ENCODE data around the gene PMVK.
A peak's percentile ranks its signal among the peaks of the same experiment; 100 is the strongest.
"Not testable (repeated sequence)": the region's sequence is repeated elsewhere in the genome, so short reads cannot be mapped to it uniquely, and the experiment has no call there.

The PMVK gene

DNA sequence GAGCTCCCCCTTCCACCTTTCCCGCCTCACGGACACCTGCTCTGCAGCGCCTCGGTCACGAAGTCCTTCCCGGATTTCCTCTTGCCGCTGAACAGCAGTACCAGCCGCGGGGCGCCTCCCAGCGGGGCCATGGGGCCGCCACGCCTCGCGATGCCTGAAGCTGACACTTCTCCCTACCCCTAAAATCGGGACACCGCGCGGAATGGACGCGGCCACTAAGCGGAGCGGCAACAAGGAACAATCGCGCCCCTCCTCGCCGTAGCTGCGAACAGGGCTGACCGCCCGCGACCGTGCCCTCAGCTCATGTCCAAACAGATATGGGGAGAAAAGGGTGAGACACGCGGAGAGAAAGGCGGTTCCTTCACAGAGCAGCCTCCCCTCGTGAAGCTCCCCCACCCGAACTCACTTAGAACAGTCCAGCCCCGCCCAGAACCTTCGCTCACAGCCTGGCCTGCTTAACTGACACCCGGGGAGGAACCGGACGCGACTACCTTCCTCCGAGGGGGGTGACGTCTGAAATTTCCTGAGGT lies at the start of gene PMVK:
Gene PMVK, minus strand, starts transcription at position 165 of the 530 bp plus-strand sequence. Its CDS starts 34 bp downstream, at position 131.
- peak; percentile 89 for DNase-seq (ENCODE audit: low read depth)

DNA sequence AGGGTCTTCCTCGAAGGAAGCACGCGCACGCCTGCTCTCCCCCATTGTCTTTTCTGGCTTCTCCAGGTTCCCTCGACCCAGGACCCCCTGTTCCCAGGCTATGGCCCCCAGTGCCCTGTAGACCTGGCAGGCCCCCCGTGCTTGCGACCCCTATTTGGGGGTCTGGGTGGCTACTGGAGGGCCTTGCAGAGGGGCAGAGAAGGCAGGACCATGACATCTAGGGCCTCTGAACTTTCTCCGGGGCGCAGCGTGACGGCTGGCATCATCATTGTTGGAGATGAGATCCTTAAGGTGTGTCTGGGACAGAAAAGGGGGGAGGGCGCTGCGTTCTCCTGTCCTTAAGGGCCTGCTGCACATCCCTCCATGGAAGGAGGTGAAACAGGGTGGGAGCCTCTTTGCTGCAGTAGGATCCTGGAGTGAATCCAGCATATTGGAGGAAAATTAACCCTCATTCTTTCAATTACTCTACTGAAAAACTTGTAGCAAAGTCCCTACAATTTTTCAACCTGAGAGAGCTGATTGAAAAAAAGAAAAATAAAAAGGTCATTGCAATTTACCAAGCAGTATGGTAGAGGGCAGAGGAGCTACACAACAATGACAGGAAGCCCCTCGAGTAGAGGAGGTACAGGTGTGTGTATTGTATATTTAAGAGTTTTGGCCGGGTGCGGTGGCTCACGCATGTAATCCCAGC lies 47.4 kb upstream of the PMVK start:
- DNase-seq (ENCODE audit: low read depth) = no peak

DNA sequence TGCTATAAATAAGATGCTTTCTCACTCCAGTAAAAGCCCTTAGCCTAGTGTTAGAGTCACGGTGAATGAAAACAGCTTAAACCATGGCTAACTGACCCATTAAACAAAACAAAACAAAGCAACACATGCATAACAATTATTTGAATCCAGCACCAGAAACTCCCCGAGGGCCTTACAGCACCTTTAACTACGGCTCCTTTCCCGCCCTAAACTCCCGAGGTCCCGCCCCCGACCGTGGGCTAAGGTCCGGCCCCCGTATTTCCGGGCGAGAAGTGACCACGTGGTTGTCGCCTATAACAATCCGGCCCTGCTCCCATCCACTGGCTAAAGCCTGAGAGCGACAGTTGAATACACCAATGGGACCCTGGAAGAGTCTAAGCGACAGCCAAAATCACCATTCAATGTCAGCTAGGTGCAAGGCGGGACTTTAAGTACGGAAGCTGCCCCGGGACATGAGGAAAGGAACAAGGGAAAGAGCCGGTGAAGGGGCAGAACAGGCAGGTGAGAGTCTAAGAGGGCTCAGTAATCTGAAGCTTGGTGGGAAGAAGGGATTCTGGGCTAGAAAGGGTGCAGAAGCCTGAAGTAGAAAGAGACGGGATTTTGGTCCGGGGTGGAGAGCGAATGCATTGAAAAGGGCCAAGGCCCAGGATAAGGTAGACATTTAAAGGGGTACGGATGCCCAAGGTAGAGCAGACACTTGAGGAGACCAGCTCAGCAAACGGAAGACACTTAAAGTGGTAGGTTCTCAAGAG lies 46.6 kb upstream of the PMVK start, which contains the start of gene FLAD1:
Gene FLAD1, plus strand, starts transcription at position 448 of the 752 bp plus-strand sequence. CDS start 351 bp downstream, outside the sequence.
- DNase-seq (ENCODE audit: low read depth) = peak; percentile 90

DNA sequence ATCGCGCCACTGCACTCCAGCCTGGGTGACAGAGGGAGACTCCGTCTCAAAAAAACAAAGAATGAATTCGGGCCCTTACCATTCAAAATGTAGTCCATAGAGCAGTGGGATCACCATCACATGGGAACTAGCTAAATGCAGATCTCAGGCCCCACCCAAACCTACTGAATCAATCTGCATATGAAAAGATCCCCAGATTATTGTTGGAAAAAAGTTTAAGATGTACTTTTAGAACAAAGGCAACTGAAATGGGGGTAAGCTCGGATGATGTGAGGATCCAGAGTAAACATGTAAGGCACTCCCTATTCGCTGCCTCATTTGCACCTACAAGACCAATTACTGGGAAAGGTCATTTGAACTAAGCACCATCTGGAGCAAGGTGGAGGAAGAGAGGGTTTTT lies 45.8 kb upstream of the PMVK start:
- DNase-seq (ENCODE audit: low read depth) = no peak

DNA sequence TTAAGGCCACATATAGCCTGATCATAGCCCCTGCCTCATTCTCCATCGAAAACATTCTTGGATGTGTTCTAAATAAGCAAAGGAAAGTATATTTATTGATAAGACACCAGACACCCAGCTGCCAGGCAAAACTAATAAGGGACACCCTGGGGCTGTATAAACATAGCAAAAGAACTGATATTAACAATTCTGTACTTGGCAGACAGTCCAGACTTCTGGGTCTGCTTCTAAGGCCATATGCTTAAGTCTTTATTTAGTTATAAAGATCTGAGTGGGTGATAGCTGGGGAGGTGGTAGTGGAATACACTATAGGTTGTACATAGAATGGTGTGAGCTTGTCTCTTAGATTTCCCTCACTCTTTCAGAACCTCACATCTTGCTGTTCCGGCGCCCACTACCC lies 41.8 kb upstream of the PMVK start:
- DNase-seq (ENCODE audit: low read depth) = no peak

DNA sequence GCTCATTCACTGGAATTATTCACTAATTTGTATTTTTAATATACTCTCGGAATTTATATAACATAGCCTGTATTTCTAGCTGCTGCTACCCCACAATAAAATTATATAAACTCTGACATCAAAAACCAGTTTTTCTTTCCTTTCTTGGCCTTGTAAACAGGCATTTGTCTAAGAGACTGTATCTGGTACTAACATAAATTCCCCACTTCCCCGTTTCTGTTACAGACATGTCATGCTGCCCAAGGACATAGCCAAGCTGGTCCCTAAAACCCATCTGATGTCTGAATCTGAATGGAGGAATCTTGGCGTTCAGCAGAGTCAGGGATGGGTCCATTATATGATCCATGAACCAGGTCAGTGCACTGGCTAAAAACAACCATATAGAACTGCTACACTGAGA lies 41.2 kb upstream of the PMVK start:
- not testable (repeated sequence) for DNase-seq (ENCODE audit: low read depth)

DNA sequence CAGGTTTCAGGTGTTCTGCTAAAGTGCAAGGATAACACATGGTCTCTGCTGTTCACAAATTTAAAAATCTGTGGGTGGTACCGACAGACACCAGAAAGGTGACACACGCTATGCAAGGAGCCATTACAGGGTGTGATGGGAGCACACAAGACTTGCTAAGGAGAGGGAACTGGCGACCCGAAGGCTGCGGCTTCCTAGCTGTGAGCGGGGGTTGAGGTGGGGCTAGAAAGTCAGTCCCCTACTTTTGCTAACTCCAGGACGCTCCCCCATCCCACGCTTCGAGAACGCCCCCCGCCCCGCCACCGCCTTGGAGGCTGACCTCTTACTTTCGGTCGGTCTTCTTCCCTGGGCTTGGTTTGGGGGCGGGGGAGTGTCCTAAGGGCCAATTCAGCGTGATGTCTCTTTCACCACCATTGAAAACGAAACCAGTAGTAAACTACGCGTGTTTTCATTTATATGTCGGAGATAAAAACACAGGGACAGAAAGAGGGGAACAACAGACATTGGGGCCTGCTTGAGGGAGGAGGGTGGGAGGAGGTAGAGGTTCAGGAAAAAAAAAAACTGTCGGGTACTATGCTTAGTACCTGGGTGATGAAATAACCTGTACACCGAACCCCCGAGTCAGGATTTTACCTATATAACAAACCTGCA lies 39.0 kb upstream of the PMVK start:
- no peak for DNase-seq (ENCODE audit: low read depth)

DNA sequence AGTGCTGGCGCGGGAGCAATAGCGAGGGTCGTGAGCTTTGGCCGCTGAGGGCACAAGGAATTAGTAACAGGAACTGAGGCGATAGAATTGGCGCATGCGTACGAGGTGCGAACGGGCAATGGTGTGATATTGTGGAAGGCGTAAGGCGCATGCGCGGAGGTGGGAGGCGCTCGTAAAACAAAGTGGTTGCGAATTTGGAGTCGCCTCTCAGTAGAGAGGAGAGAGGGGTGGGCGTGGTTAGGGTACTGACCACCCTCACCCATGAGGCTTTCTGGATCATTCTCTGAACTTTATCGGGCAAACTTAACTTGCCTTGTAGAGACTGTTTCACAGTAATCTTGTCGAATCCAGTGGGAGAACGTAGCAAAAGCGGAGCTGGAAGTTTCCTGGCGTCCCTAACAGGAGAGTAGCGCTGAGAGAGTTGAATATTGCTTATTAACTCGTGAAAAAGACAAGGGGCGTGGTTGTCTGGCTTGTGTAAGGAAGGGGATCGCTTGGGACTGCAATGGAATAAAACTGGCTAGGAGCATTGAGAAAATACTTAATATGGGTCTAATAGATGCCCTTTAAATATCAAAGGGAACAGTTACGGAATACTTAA lies 38.4 kb upstream of the PMVK start:
- peak; percentile 87 for DNase-seq (ENCODE audit: low read depth)

DNA sequence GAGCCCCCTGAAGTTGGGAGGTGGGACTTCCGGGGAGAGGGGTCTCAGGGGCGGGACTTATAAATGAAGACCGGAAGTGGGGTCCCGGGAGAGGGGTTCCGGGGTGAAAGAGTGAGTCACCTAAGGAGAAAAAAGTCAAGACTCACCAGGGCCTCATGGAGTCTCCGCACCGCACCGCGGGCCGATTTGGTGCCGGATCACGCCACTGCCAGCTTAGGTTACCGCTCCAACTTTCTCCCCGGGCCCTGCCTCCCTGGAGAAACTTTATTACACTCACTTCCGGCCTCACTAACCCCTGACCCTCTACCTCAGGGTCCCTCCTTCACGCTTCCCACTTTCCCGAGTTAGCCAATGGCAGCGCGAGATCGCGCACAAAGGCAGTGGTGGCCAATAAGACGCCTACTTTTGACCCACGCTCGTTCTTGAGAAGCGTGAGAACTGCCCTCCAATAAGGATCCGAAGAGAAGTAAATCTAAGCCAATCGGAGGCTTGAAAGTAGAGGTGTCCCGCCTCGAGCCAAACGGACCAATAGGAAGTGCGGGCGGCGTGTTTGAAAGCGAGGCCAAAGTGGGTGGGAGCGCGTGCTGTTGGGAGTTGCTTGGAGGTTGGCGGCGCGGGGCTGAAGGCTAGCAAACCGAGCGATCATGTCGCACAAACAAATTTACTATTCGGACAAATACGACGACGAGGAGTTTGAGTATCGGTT lies 37.7 kb upstream of the PMVK start, which contains the start of gene CKS1B:
Gene CKS1B, plus strand, starts transcription at position 580 of the 706 bp plus-strand sequence. Its CDS starts 65 bp downstream, at position 645.
- peak; percentile 93 for DNase-seq (ENCODE audit: low read depth)

DNA sequence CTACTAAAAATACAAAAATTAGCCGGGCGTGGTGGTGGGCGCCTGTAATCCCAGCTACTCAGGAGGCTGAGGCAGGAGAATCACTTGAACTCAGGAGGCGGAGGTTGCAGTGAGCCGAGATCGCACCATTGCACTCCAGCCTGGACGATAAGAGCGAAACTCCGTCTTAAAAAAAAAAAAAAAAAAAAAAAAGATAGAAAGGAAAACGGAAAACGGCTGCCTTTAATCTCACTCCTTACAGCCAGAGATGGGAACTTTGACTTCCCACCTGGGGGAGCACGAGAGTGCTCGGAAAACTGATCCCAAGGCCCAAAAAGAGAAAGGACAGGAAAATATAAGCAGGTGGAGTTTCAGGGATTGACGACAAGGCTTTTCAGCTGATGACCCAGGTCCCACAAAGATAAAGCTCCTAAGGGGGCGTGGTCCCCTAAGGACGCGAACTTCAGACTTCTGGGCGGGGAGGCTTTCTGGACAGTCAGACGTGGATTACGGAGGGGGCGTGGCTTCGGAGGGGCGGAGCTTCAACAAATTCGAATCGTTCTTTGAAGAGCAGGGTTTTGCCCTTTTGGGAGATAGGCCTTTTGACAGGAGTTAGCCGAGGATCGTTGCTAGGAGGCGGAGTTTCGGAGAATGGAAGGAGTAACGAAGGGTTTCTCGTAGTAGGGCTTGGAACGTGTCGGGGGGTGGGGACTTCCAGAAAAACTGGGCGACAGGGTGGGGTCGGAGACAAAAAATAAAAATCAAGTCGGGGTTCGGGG lies 37.0 kb upstream of the PMVK start:
- DNase-seq (ENCODE audit: low read depth) = peak; percentile 76

DNA sequence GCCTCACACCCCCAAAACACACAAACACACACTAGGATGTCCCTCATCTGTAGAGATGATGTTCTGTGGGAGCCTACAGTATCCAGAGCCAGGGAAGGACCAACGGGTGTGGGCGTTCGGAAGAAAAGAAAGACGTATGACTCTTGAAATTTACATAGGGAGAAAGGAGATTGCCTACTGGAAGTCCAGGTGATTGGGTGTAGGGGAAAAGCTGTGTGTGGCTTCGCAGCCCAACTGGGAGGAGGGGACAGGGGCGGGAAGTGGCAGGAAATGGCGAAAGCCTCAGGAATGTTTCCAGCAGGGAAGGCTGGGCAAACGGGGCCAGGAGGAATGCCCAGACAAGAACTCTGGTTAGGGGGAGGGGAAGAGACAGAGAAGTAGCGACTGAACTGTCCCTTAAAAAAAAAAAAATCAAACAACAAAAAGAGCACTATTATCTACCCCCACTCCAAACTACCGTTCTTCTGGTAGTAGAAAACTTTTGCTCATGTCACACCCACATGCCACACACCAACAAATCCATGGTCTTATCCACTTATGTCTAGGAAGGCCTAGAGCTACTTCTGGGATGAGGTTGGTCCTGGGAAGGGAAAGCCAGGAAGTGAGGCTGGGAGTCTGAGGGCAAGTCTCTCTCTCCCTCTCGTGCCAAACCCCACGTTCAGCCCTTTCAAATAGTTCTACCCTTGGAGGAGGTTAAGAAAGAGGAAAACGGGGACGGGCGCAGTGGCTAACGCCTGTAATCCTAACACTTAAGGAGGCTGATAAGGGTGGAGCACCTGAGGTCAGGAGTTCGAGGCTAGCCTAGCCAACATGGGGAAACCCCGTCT lies 36.2 kb upstream of the PMVK start:
- DNase-seq (ENCODE audit: low read depth) = no peak

DNA sequence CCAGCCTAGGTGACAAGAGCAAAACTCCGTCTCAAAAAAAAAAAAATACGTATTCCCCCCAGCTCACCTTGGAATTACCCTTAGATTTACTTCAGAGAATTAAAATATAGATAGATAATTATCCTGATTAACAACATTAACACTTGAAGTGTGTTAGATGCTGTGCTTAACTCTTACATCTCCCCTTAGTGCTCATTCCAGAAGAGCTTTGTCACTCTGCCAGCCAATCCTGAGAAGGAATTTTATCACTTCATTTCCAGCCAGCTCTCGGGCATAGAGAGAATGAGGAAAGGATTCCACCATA lies 35.6 kb upstream of the PMVK start:
- DNase-seq (ENCODE audit: low read depth) = no peak

DNA sequence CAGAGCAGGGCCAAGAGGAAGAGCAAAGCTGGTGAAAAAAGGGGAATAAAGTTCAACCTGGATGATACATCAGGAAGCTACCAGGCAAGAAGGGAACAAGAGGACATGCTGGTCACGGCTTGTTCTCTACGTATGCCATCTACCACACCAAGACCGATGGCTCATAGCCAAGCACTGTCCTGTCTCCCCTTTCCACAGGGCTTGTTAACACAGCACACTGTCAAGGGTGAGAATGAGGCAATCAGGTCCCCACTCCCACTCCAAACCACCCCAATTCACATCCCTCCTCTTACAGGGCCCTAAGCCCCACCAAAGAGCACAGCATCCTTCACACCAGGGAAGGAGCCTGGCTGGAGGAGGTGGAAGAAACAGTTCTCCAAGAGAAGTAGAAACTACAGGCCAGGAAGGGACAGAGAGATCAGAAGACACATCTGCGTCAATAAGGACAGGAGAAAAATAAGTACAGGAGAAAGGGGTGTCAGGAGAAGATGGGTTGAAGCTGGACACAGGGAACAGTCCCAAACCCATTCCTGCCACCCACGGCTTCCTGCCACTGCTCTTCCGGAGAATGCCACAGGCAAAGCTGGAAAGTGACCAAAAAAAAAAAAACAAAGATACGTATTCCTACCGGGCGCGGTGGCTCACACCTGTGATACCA lies 35.0 kb upstream of the PMVK start:
- DNase-seq (ENCODE audit: low read depth) = no peak

DNA sequence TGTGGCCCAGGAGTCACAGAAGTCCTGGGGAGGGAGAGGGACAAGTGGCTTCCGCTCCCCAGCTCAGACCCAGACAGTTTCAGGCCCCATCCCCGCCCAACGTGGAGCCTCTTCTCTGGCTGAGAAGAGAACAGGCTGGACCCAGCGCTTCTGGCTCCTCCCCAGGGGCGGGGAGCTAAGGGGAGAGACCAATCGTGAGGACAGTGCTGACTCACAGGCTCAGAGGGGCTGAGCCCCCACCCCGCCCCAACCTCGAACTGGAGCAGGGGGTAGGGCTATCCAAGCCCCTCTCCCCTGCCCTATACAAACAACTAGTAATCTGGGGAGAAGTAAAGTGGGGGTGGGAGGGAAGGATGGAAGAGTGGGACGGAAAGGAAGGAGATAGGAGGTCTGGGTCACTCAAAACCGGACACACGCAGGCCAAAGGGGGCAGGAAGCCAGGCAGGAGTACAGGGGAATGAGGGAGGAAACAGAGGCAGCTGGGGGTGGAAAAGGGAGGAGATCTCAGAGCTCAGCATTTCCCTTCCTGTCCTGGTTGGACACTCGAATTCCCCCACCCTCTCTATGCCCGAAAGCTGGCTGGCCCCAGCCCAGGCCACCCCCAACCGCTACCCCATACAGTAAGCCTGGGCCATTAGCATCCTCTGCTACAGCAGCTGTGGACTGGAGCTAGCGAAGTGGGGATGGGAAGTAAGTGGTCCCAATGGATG lies 34.3 kb upstream of the PMVK start, which contains the start of gene SHC1:
Gene SHC1, minus strand, starts transcription at position 117 of the 710 bp plus-strand sequence. CDS start 221 bp downstream, outside the sequence.
- DNase-seq (ENCODE audit: low read depth) = no peak

DNA sequence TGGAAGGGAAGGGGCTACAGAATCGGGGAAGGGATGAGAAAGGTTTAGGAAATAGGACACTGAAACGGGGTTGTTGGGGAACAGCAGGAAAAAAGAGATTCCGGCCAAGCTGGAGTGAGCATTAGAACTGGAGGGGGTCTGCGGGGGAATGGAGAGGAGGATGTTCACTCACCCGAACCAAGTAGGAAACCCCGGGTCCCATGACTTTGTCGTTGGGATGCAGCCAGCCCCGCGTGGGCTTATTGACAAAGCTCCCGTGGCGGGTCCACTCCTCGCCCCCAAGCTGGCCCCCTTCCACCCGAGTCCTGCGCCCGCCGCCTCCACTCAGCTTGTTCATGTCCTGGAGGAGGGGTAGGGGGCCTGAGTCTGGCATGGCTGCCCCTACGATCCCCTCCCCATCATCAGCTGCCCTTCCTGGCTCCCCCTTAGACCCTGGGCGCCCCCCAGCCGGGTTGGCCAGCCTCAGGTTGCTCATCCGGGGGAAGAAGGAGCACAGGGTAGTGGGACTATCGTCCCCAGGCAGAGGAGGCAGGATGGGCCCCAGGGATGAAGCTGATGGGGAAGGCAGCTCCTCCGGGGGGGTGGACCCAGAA lies 33.4 kb upstream of the PMVK start:
- no peak for DNase-seq (ENCODE audit: low read depth)

DNA sequence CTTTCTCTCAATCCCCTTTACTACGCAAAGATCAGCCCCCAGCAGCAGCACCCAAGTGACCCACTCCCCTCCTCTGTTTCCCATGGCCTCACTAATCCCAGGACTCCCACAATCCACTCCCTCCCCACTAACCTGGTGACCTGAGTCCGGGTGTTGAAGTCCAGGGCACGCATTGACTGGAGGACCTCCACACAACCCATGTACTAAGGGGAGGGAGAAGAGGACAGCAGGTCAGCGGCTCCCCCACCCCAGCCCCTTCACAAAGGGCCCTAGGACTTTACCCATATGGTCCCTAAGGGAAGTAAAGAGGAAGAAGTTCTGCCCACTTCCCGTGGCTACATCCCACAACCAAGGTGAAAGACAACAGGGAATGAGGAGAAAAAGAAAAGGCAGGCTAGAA lies 32.7 kb upstream of the PMVK start:
- DNase-seq (ENCODE audit: low read depth) = no peak

DNA sequence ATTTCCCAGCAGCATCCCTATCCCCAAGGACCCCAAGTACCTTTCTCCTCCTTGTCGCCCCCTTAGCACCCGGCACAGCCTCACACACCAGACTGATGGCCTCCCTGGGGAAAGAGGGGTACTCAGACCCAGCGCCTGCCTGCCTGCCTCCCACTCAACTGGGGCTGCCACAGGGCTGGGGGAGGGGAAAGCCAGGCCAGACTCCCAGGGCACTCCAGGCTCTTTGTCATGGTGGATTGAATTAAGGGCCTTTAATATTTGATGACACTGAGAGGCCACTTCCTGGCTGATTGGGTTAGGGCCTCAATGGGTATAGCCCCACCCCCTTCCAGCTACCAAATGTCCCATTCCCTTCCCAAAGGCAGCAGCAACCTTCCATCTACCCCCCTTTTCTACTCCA lies 32.2 kb upstream of the PMVK start:
- no peak for DNase-seq (ENCODE audit: low read depth)

DNA sequence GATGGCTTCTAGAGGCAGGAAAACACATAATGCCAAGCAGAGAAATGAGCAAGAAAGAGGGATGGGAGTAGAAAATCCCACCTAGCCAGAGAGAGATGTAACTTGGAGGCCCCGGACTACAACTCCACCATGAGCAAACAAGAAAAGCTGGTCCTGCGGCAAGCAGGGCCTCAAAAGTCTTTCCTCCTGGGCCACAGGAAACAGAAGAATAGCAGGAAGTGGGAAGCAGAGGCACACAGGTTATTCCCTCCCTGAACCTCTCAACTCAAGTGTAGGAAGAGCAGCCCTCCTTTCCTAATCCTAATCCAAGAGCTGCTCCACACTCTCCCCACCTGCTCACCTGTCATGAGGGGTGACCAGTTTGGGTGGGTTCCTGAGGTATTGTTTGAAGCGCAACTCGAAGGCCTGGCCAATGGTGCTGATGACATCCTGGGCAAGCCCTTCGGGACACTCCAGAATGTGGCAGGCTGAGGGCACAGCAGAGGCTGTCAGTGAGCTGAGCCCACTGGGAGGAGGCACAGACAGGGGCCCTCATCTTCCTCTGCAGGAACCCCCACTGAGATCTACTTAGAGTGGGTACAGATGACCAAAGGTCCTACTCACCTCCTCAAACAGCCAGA lies 30.9 kb upstream of the PMVK start:
- DNase-seq (ENCODE audit: low read depth) = no peak

Measured in activated T-helper 1 cell treated with Interleukin-2 at 50 U/mL for 16 hours (primary cell).